ENCODE data around the gene MELTF. TPM values are rescaled to one million over a fixed set of nuclear protein-coding genes. Genes with fewer than 3 reads are reported as not detected.

The MELTF gene
- total RNA-seq, 1 donor from 2014 or later = 2.9 TPM

DNA sequence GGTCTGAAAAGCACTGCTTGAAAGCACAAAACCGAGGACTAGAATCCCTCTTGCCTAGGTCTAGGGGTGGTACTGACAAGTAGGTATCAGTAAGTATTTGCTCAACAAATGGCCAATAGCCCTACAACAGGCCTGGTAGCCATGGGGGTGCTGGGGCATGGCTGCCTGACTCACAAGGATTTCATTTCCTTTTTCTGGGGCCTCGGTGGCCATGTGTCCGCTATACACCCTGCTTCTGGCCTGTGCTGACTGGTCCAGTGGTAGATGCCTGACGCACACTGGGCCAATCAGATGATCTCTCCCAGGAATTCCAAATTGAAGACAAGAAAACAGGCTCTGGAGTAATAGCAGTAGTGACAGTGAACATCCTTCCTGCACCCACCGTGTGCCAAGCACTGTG is 29.4 kb downstream of the MELTF start:
- H3K27me3 Mint-ChIP-seq (ENCODE audit: unreplicated experiment) = peaks cover 11% of the 10 kb centered on the region
- no peaks in the 10 kb centered on the region for H3K9me3 Mint-ChIP-seq (ENCODE audit: unreplicated experiment)
- H3K27ac Mint-ChIP-seq (ENCODE audit: unreplicated experiment) = no peak overlapping the region
- DNase-seq (ENCODE audit: low spot score) = no peak
- H3K4me1 Mint-ChIP-seq (ENCODE audit: unreplicated experiment) = peaks cover 5% of the 10 kb centered on the region
- H3K36me3 Mint-ChIP-seq (ENCODE audit: low read depth, unreplicated experiment) = peaks cover 5% of the 10 kb centered on the region
- no peak for TF ChIP-seq CTCF (IDR thresholded peaks at IDR 0.05; ENCODE audit: unreplicated experiment)
- H3K4me3 Mint-ChIP-seq (ENCODE audit: unreplicated experiment) = no peak overlapping the region

GRCh38 chr3:196998966-196999760 is 30.5 kb downstream of the MELTF start:
- Mint-ChIP-seq H3K27ac (ENCODE audit: unreplicated experiment) (no peak overlapping the region), H3K4me3 (ENCODE audit: unreplicated experiment) (no peak overlapping the region), H3K27me3 (ENCODE audit: unreplicated experiment) (peaks cover 7% of the 10 kb centered on the region), H3K9me3 (ENCODE audit: unreplicated experiment) (no peaks in the 10 kb centered on the region), H3K36me3 (ENCODE audit: low read depth, unreplicated experiment) (peaks cover 3% of the 10 kb centered on the region), H3K4me1 (ENCODE audit: unreplicated experiment) (peaks cover 5% of the 10 kb centered on the region)
- no peak for DNase-seq (ENCODE audit: low spot score)
- no peak for TF ChIP-seq CTCF (IDR thresholded peaks at IDR 0.05; ENCODE audit: unreplicated experiment)

- Mint-ChIP-seq H3K36me3 (ENCODE audit: low read depth, unreplicated experiment) (peaks cover 3% of the 10 kb centered on the region), H3K27ac (ENCODE audit: unreplicated experiment) (no peak overlapping the region), H3K4me3 (ENCODE audit: unreplicated experiment) (no peak overlapping the region), H3K9me3 (ENCODE audit: unreplicated experiment) (no peaks in the 10 kb centered on the region), H3K4me1 (ENCODE audit: unreplicated experiment) (peaks cover 3% of the 10 kb centered on the region), H3K27me3 (ENCODE audit: unreplicated experiment) (peaks cover 8% of the 10 kb centered on the region)
- TF ChIP-seq CTCF (IDR thresholded peaks at IDR 0.05; ENCODE audit: unreplicated experiment) = no peak
- no peak for DNase-seq (ENCODE audit: low spot score)
These were observed 32.3 kb downstream of the MELTF start for GRCh38 chr3:196997311-196997710.

- H3K4me3 Mint-ChIP-seq (ENCODE audit: unreplicated experiment) = no peak overlapping the region
- no peak for DNase-seq (ENCODE audit: low spot score)
- H3K27me3 Mint-ChIP-seq (ENCODE audit: unreplicated experiment) = peaks cover 7% of the 10 kb centered on the region
- no peaks in the 10 kb centered on the region for H3K9me3 Mint-ChIP-seq (ENCODE audit: unreplicated experiment)
- no peak for TF ChIP-seq CTCF (IDR thresholded peaks at IDR 0.05; ENCODE audit: unreplicated experiment)
- H3K4me1 Mint-ChIP-seq (ENCODE audit: unreplicated experiment) = peaks cover 1% of the 10 kb centered on the region
- no peak overlapping the region for H3K27ac Mint-ChIP-seq (ENCODE audit: unreplicated experiment)
- peaks cover 2% of the 10 kb centered on the region for H3K36me3 Mint-ChIP-seq (ENCODE audit: low read depth, unreplicated experiment)
These were observed 33.0 kb downstream of the MELTF start for GRCh38 chr3:196996454-196997265.
